CD4-positive, alpha-beta T cell (primary cell): ENCODE results near the gene ABCA6. TPM values are rescaled to one million over a fixed set of nuclear protein-coding genes. Genes with fewer than 3 reads are reported as not detected.

Experiments
- ATAC-seq: fragments of 200-7000 bp; cut with Tn5 transposase; one replicate; pipeline ENCODE4 v1.10.0; 2022; ENCODE audit warnings: mild to moderate bottlenecking; ENCODE audit not compliant: poor library complexity
- CTCF ChIA-PET: fragments of 350-600 bp; sonication (Branson Sonifier 250); formaldehyde crosslinking; loops from one replicate; lab custom pipeline; 2021; ENCODE audit warnings: antibody characterized with exemption, inconsistent platforms; lab: Charles Lee
- POLR2A ChIA-PET: fragments of 350-600 bp; sonication (Branson Sonifier 250); formaldehyde crosslinking; loops from one replicate; lab custom pipeline; 2021; ENCODE audit warnings: antibody characterized with exemption, inconsistent platforms; lab: Charles Lee
- DNase-seq, 14 experiments: peaks; one replicate each; pipeline ENCODE4 v3.0.0-alpha.2; 2013 to 2020; ENCODE audit warnings: mixed read lengths in 2 of 14
- H3K27ac ChIP-seq, 2 donors: one replicate each; pipeline versions ENCODE4 v1.5.1 to v1.7.0; 2013; ENCODE audit warnings: low read length in 2 of 2, low read depth in 1 of 2, mild to moderate bottlenecking in 1 of 2
- H3K27me3 ChIP-seq, 2 experiments: 1 replicate in 1 of 2; 2 replicates in 1 of 2; pipeline versions ENCODE4 v1.6.1 to v1.7.0; 2013; ENCODE audit warnings: low read length in 2 of 2, control low read depth in 1 of 2, mild to moderate bottlenecking in 1 of 2, moderate library complexity in 1 of 2; ENCODE audit not compliant: insufficient read depth in 2 of 2, control insufficient read depth in 1 of 2
- H3K36me3 ChIP-seq: one replicate; pipeline ENCODE4 v1.6.1; 2013; ENCODE audit warnings: low read length, control low read depth; ENCODE audit not compliant: insufficient read depth
- H3K4me1 ChIP-seq: one replicate; pipeline ENCODE4 v1.6.1; 2013; ENCODE audit warnings: low read length, control low read depth; ENCODE audit not compliant: insufficient read depth
- H3K4me3 ChIP-seq: one replicate; pipeline ENCODE4 v1.5.1; 2013; ENCODE audit warnings: mild to moderate bottlenecking, low read length, moderate library complexity
- H3K9me3 ChIP-seq, 2 experiments: 1 replicate in 1 of 2; 2 replicates in 1 of 2; pipeline versions ENCODE4 v1.6.1 to v1.7.0; 2013; ENCODE audit warnings: low read length in 2 of 2, mild to moderate bottlenecking in 2 of 2, control low read depth in 1 of 2, moderate library complexity in 1 of 2; ENCODE audit not compliant: control insufficient read depth in 1 of 2, insufficient read depth in 1 of 2
- H3K27ac Mint-ChIP-seq: one replicate; pipeline ENCODE4 v1.8.0; 2020; ENCODE audit warnings: mixed read lengths
- H3K27me3 Mint-ChIP-seq: one replicate; pipeline ENCODE4 v1.8.0; 2021; ENCODE audit warnings: mixed read lengths
- H3K36me3 Mint-ChIP-seq: one replicate; pipeline ENCODE4 v1.8.0; 2021; ENCODE audit warnings: low read depth, mixed read lengths
- H3K4me1 Mint-ChIP-seq: one replicate; pipeline ENCODE4 v1.8.0; 2021; ENCODE audit warnings: low read depth, mixed read lengths
- H3K4me3 Mint-ChIP-seq: one replicate; pipeline ENCODE4 v1.8.0; 2020; ENCODE audit warnings: mild to moderate bottlenecking, mixed read lengths
- H3K9me3 Mint-ChIP-seq: one replicate; pipeline ENCODE4 v1.8.0; 2020; ENCODE audit warnings: mixed read lengths
- intact Hi-C, 2 experiments: fragments of 100-400 bp; cut with DNase I in 1 of 2; cut with micrococcal nuclease in 1 of 2; formaldehyde crosslinking; loops; one replicate each; pipeline versions ENCODE4 v1.15.1 to v1.9.0; 2023 to 2025; cut with DNase I, micrococcal nuclease
- total RNA-seq, 174 experiments: library from RNA in 2 of 174; stranded (reverse) in 2 of 174; gene quantifications; one replicate each; pipeline ENCODE4 v1.2.3 and lab custom pipeline; 2021 to 2026
- TF ChIP-seq, protein P1 (sequence below): fragments of 200-600 bp; IDR thresholded peaks from one replicate; pipeline ENCODE4 v1.8.0; 2022; ENCODE audit warnings: antibody characterized with exemption, mild to moderate bottlenecking

The ABCA6 gene
- total RNA-seq, 2 experiments from 2014 or later, result 0.22 to 0.25 TPM

GRCh38 chr17:69134112-69134511 lies 7.6 kb downstream of the ABCA6 start:
- H3K9me3 Mint-ChIP-seq, result peaks cover 4% of the 10 kb centered on the region
- H3K27ac Mint-ChIP-seq, result no peak overlapping the region
- TF ChIP-seq, protein P1, sequence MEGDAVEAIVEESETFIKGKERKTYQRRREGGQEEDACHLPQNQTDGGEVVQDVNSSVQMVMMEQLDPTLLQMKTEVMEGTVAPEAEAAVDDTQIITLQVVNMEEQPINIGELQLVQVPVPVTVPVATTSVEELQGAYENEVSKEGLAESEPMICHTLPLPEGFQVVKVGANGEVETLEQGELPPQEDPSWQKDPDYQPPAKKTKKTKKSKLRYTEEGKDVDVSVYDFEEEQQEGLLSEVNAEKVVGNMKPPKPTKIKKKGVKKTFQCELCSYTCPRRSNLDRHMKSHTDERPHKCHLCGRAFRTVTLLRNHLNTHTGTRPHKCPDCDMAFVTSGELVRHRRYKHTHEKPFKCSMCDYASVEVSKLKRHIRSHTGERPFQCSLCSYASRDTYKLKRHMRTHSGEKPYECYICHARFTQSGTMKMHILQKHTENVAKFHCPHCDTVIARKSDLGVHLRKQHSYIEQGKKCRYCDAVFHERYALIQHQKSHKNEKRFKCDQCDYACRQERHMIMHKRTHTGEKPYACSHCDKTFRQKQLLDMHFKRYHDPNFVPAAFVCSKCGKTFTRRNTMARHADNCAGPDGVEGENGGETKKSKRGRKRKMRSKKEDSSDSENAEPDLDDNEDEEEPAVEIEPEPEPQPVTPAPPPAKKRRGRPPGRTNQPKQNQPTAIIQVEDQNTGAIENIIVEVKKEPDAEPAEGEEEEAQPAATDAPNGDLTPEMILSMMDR, result no peak
- H3K4me1 Mint-ChIP-seq, result no peaks in the 10 kb centered on the region
- ChIA-PET POLR2A (no interaction called here), CTCF (no interaction called here)
- intact Hi-C loops, result no loop called here
- DNase-seq (no peak), ATAC-seq (no peak)
- no peak overlapping the region for H3K4me3 Mint-ChIP-seq
- no peaks in the 10 kb centered on the region for H3K27me3 ChIP-seq
- no peaks in the 10 kb centered on the region for H3K9me3 ChIP-seq
- no peaks in the 10 kb centered on the region for H3K4me1 ChIP-seq
- no peaks in the 10 kb centered on the region for H3K27me3 Mint-ChIP-seq
- no peaks in the 10 kb centered on the region for H3K36me3 ChIP-seq
- H3K4me3 ChIP-seq, result no peak overlapping the region
- no peaks in the 10 kb centered on the region for H3K36me3 Mint-ChIP-seq
- H3K27ac ChIP-seq, result no peak overlapping the region

DNA sequence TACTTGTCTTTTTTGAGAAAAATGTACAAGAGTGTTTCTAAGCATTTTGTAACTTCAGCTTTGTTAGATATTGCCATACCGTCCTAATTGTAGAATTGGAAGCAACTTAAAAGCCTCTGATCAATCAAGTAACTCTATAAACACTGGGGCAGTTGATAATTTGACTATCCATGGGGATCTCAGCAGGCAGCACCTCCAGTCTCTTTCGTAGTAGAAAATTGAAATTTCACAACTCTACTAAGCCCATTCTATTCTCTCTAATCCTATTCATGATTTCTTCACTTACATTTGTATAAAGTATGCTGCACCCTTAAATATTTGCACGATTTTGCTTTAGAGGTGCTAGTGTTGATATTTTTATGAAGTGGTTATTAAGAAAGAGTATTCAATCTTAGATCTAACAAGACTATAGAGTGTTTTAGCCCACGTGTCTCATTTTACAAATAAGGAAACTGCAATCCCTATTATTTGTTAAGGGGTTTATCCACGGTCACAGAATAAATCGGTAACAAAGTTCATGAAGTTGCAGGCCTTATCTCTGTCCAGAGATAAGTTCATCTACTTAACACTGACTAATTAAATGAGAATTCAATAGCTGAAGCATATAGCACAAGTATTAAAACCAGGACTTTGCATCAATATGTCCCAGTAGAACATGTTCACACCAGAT lies 10.9 kb downstream of the ABCA6 start:
- Mint-ChIP-seq H3K4me3 (no peak overlapping the region), H3K27ac (no peak overlapping the region), H3K36me3 (no peaks in the 10 kb centered on the region), H3K9me3 (no peaks in the 10 kb centered on the region), H3K27me3 (no peaks in the 10 kb centered on the region), H3K4me1 (no peaks in the 10 kb centered on the region)
- ChIA-PET POLR2A (no interaction called here), CTCF (no interaction called here)
- H3K4me3 ChIP-seq, result no peak overlapping the region
- intact Hi-C loops, result no loop called here
- H3K4me1 ChIP-seq, result no peaks in the 10 kb centered on the region
- TF ChIP-seq, protein P1, result no peak
- H3K36me3 ChIP-seq, result no peaks in the 10 kb centered on the region
- H3K9me3 ChIP-seq, result no peaks in the 10 kb centered on the region
- H3K27ac ChIP-seq, result no peak overlapping the region
- DNase-seq (no peak), ATAC-seq (no peak)
- no peaks in the 10 kb centered on the region for H3K27me3 ChIP-seq

GRCh38 chr17:69123626-69124025 lies 18.1 kb downstream of the ABCA6 start:
- Histone ChIP-seq H3K27ac (no peak overlapping the region), H3K4me3 (no peak overlapping the region), H3K27me3 (no peaks in the 10 kb centered on the region), H3K36me3 (no peaks in the 10 kb centered on the region), H3K4me1 (no peaks in the 10 kb centered on the region), H3K9me3 (no peaks in the 10 kb centered on the region)
- POLR2A ChIA-PET, result no interaction called here
- CTCF ChIA-PET, result no interaction called here
- Mint-ChIP-seq H3K27me3 (no peaks in the 10 kb centered on the region), H3K4me3 (no peak overlapping the region), H3K9me3 (no peaks in the 10 kb centered on the region), H3K27ac (no peak overlapping the region), H3K36me3 (no peaks in the 10 kb centered on the region), H3K4me1 (no peaks in the 10 kb centered on the region)
- intact Hi-C loops, result no loop called here
- ATAC-seq (no peak), DNase-seq (no peak)
- TF ChIP-seq, protein P1, result no peak
